Body of pancreas (tissue), 4 donors: ENCODE measurements around the gene ZMYND11.

Source experiments
- CTCF ChIP-seq, 7 experiments: fragments of 450-650 bp in 4 of 7; fragments of 200-600 bp in 3 of 7; sonication (generic) in 3 of 7; IDR thresholded peaks; one replicate each; pipeline ENCODE4 v1.5.1; 2016 to 2019; ENCODE audit warnings: antibody characterized with exemption in 7 of 7
- POLR2A ChIP-seq, 3 donors: fragments of 450-650 bp; IDR thresholded peaks; one replicate each; pipeline ENCODE4 v1.6.1; 2016; ENCODE audit warnings: antibody characterized with exemption in 3 of 3, mild to moderate bottlenecking in 2 of 3

- TF ChIP-seq CTCF (IDR thresholded peaks at IDR 0.05) (no peak), POLR2A (IDR thresholded peaks at IDR 0.05) (no peak)
These were observed 91.8 kb downstream of the ZMYND11 start for GRCh38 chr10:227014-227413.
